Mesenchymal stem cell (in vitro differentiated cells and primary cell): ENCODE results near the gene HYLS1.

Experiments used
- DNase-seq: peaks from one replicate; pipeline ENCODE4 v3.0.0-alpha.2; 2013
- H2AFZ ChIP-seq: one replicate; pipeline ENCODE4 v1.6.1; 2013; ENCODE audit warnings: low read depth, mild to moderate bottlenecking, control low read depth, inconsistent platforms, low read length, moderate library complexity
- H2AK5ac ChIP-seq: 2 replicates; pipeline ENCODE4 v1.6.1; 2013; ENCODE audit warnings: low read length, moderate library complexity, mild to moderate bottlenecking, inconsistent platforms; ENCODE audit not compliant: severe bottlenecking
- H2BK120ac ChIP-seq: one replicate; pipeline ENCODE4 v1.6.1; 2013; ENCODE audit warnings: low read depth, mild to moderate bottlenecking, inconsistent platforms, low read length, moderate library complexity
- H2BK12ac ChIP-seq, 2 experiments: one replicate each; pipeline ENCODE4 v1.6.1; 2013; ENCODE audit warnings: inconsistent platforms in 2 of 2, low read length in 2 of 2, mild to moderate bottlenecking in 2 of 2, moderate library complexity in 2 of 2, control low read depth in 1 of 2
- H2BK15ac ChIP-seq: one replicate; pipeline ENCODE4 v1.6.1; 2013; ENCODE audit warnings: mild to moderate bottlenecking, low read depth, inconsistent platforms; ENCODE audit not compliant: poor library complexity, severe bottlenecking
- H2BK5ac ChIP-seq: 2 replicates; pipeline ENCODE4 v1.6.1; 2013; ENCODE audit warnings: low read depth, mild to moderate bottlenecking, low read length, control low read depth, inconsistent platforms; ENCODE audit not compliant: poor library complexity, severe bottlenecking
- H3K14ac ChIP-seq, 2 experiments: one replicate each; pipeline ENCODE4 v1.6.1; 2013; ENCODE audit warnings: inconsistent platforms in 2 of 2, low read length in 2 of 2, control low read depth in 1 of 2, mild to moderate bottlenecking in 1 of 2, moderate library complexity in 1 of 2
- H3K18ac ChIP-seq, 2 experiments: one replicate each; pipeline ENCODE4 v1.6.1; 2013; ENCODE audit warnings: inconsistent platforms in 2 of 2, low read length in 2 of 2, control low read depth in 1 of 2, low read depth in 1 of 2, mild to moderate bottlenecking in 1 of 2
- H3K23ac ChIP-seq, 2 experiments: one replicate each; pipeline ENCODE4 v1.6.1; 2013; ENCODE audit warnings: inconsistent platforms in 2 of 2, low read length in 2 of 2, mild to moderate bottlenecking in 2 of 2, moderate library complexity in 2 of 2, control low read depth in 1 of 2
- H3K27ac ChIP-seq: 2 replicates; pipeline ENCODE4 v1.5.1; 2013; ENCODE audit warnings: mild to moderate bottlenecking, moderate library complexity, low read length, control low read depth, inconsistent platforms; ENCODE audit not compliant: poor library complexity, severe bottlenecking
- H3K27me3 ChIP-seq, 2 experiments: 2 replicates each; pipeline versions ENCODE4 v1.6.1 to v1.7.0; 2013; ENCODE audit warnings: low read length in 2 of 2, mild to moderate bottlenecking in 2 of 2, moderate library complexity in 2 of 2, control low read depth in 1 of 2, inconsistent platforms in 1 of 2; ENCODE audit not compliant: control insufficient read depth in 1 of 2, insufficient read depth in 1 of 2
- H3K36me3 ChIP-seq, 2 experiments: 2 replicates each; pipeline versions ENCODE4 v1.6.1 to v1.7.0; 2013; ENCODE audit warnings: low read length in 2 of 2, control low read depth in 1 of 2, inconsistent platforms in 1 of 2, low read depth in 1 of 2, mild to moderate bottlenecking in 1 of 2; ENCODE audit not compliant: insufficient read depth in 2 of 2, control insufficient read depth in 1 of 2
- H3K4ac ChIP-seq, 2 experiments: one replicate each; pipeline ENCODE4 v1.6.1; 2013; ENCODE audit warnings: inconsistent platforms in 2 of 2, low read length in 2 of 2, mild to moderate bottlenecking in 2 of 2, moderate library complexity in 2 of 2, control low read depth in 1 of 2, low read depth in 1 of 2
- H3K4me1 ChIP-seq: 2 replicates; pipeline ENCODE4 v1.6.1; 2013; ENCODE audit warnings: low read depth, low read length, control low read depth; ENCODE audit not compliant: control insufficient read depth, insufficient read depth
- H3K4me2 ChIP-seq: 2 replicates; pipeline ENCODE4 v1.6.1; 2013; ENCODE audit warnings: low read length, mild to moderate bottlenecking, inconsistent platforms; ENCODE audit not compliant: poor library complexity, severe bottlenecking
- H3K4me3 ChIP-seq, 2 experiments: 2 replicates each; pipeline versions ENCODE4 v1.5.1 to v1.7.0; 2013; ENCODE audit warnings: low read length in 2 of 2, mild to moderate bottlenecking in 2 of 2, control low read depth in 1 of 2, low read depth in 1 of 2; ENCODE audit not compliant: insufficient read depth in 1 of 2
- H3K79me1 ChIP-seq: replicated peaks from 2 replicates; pipeline ENCODE4 v1.6.1; 2013; ENCODE audit warnings: mild to moderate bottlenecking, control low read depth, low read length, inconsistent platforms; ENCODE audit not compliant: poor library complexity, severe bottlenecking
- H3K9ac ChIP-seq: 2 replicates; pipeline ENCODE4 v1.7.0; 2013; ENCODE audit warnings: mild to moderate bottlenecking, low read length, moderate library complexity
- H3K9me3 ChIP-seq: 2 replicates; pipeline ENCODE4 v1.7.0; 2013; ENCODE audit warnings: mild to moderate bottlenecking, low read length; ENCODE audit not compliant: control insufficient read depth
- H4K8ac ChIP-seq: one replicate; pipeline ENCODE4 v1.6.1; 2013; ENCODE audit warnings: inconsistent platforms, mild to moderate bottlenecking, low read length, moderate library complexity
- H4K91ac ChIP-seq: one replicate; pipeline ENCODE4 v1.6.1; 2013; ENCODE audit warnings: mild to moderate bottlenecking, low read length, inconsistent platforms
- WGBS: methylation state at CpG from one replicate; pipeline ENCODE4 v1.1.7; 2013; ENCODE audit warnings: mixed read lengths; 5-methylcytosine and 5-hydroxymethylcytosine counted together

The HYLS1 gene

GRCh38 chr11:125935618-125936199 lies 48.2 kb downstream of the HYLS1 start:
- Histone ChIP-seq H2AFZ (no peak overlapping the region), H2AK5ac (no peak overlapping the region), H3K23ac (no peak overlapping the region), H3K14ac (no peak overlapping the region), H3K9me3 (no peaks in the 10 kb centered on the region), H2BK5ac (no peak overlapping the region), H2BK12ac (no peak overlapping the region), H4K91ac (no peak overlapping the region), H3K4me2 (no peak overlapping the region), H3K79me1 (no peaks in the 10 kb centered on the region), H3K4me3 (no peak overlapping the region), H2BK15ac (no peak overlapping the region), H3K9ac (peak overlapping the region; percentile 31), H3K27ac (no peak overlapping the region), H3K36me3 (no peaks in the 10 kb centered on the region), H3K4me1 (no peaks in the 10 kb centered on the region), H2BK120ac (no peak overlapping the region), H4K8ac (no peak overlapping the region), H3K4ac (no peak overlapping the region), H3K27me3 (peaks cover 8 to 18% of the 10 kb centered on the region in 2 experiments), H3K18ac (no peak overlapping the region)
- no peak for DNase-seq
- WGBS: 85% methylated on average over 12 of the region's 12 CpGs

GRCh38 chr11:125938418-125938817 lies 51.0 kb downstream of the HYLS1 start:
- Histone ChIP-seq H2AFZ (no peak overlapping the region), H3K36me3 (no peaks in the 10 kb centered on the region), H3K4me2 (no peak overlapping the region), H2BK120ac (no peak overlapping the region), H3K79me1 (no peaks in the 10 kb centered on the region), H3K4me3 (no peak overlapping the region), H3K14ac (no peak overlapping the region), H2AK5ac (no peak overlapping the region), H3K4ac (no peak overlapping the region), H3K4me1 (peaks cover 4% of the 10 kb centered on the region), H4K91ac (no peak overlapping the region), H3K9ac (no peak overlapping the region), H3K23ac (no peak overlapping the region), H2BK12ac (no peak overlapping the region), H3K27ac (no peak overlapping the region), H2BK15ac (no peak overlapping the region), H4K8ac (no peak overlapping the region), H2BK5ac (no peak overlapping the region), H3K27me3 (peaks cover 0 to 6% of the 10 kb centered on the region in 2 experiments), H3K9me3 (no peaks in the 10 kb centered on the region), H3K18ac (no peak overlapping the region)
- 91% methylated on average over 5 of the region's 5 CpGs for WGBS
- DNase-seq: no peak

- H2BK120ac ChIP-seq: no peak overlapping the region
- H3K36me3 ChIP-seq: no peaks in the 10 kb centered on the region
- no peaks in the 10 kb centered on the region for H3K79me1 ChIP-seq
- H3K4ac ChIP-seq: no peak overlapping the region
- no peak for DNase-seq
- peak overlapping the region in 1 of 2 experiments; percentile 30 for H3K23ac ChIP-seq
- H2AFZ ChIP-seq: no peak overlapping the region
- H2BK12ac ChIP-seq: no peak overlapping the region
- H2BK15ac ChIP-seq: no peak overlapping the region
- H3K9ac ChIP-seq: no peak overlapping the region
- WGBS: 81% methylated on average over 4 of the region's 4 CpGs
- H3K4me3 ChIP-seq: no peak overlapping the region
- no peak overlapping the region for H3K4me2 ChIP-seq
- no peak overlapping the region for H2BK5ac ChIP-seq
- H3K18ac ChIP-seq: no peak overlapping the region
- no peak overlapping the region for H4K8ac ChIP-seq
- peaks cover 4% of the 10 kb centered on the region for H3K4me1 ChIP-seq
- no peaks in the 10 kb centered on the region for H3K9me3 ChIP-seq
- H3K14ac ChIP-seq: no peak overlapping the region
- H4K91ac ChIP-seq: no peak overlapping the region
- H3K27ac ChIP-seq: no peak overlapping the region
- no peak overlapping the region for H2AK5ac ChIP-seq
- H3K27me3 ChIP-seq: peaks cover 0 to 12% of the 10 kb centered on the region in 2 experiments
Observed at GRCh38 chr11:125939081-125939521, 51.6 kb downstream of the HYLS1 start.

GRCh38 chr11:125940145-125940544 lies 52.7 kb downstream of the HYLS1 start:
- Histone ChIP-seq H3K79me1 (no peaks in the 10 kb centered on the region), H2AFZ (no peak overlapping the region), H3K4me3 (no peak overlapping the region), H4K91ac (no peak overlapping the region), H2AK5ac (no peak overlapping the region), H3K14ac (no peak overlapping the region), H2BK5ac (no peak overlapping the region), H3K27ac (no peak overlapping the region), H3K9me3 (no peaks in the 10 kb centered on the region), H2BK15ac (no peak overlapping the region), H2BK120ac (no peak overlapping the region), H3K9ac (no peak overlapping the region), H3K4ac (no peak overlapping the region), H3K4me1 (peaks cover 4% of the 10 kb centered on the region), H2BK12ac (no peak overlapping the region), H3K27me3 (peaks cover 0 to 21% of the 10 kb centered on the region in 2 experiments), H3K36me3 (no peaks in the 10 kb centered on the region), H4K8ac (no peak overlapping the region), H3K4me2 (no peak overlapping the region), H3K23ac (no peak overlapping the region), H3K18ac (no peak overlapping the region)
- 96% methylated on average over 4 of the region's 4 CpGs for WGBS
- DNase-seq: no peak
